ENCODE results near the gene RNASE13. TPM values are rescaled to one million over a fixed set of nuclear protein-coding genes. Genes with fewer than 3 reads are reported as not detected.
A peak's percentile ranks its signal among the peaks of the same experiment; 100 is the strongest.

RNASE13 gene
- total RNA-seq, 4 donors from 2014 or later = not detected

DNA sequence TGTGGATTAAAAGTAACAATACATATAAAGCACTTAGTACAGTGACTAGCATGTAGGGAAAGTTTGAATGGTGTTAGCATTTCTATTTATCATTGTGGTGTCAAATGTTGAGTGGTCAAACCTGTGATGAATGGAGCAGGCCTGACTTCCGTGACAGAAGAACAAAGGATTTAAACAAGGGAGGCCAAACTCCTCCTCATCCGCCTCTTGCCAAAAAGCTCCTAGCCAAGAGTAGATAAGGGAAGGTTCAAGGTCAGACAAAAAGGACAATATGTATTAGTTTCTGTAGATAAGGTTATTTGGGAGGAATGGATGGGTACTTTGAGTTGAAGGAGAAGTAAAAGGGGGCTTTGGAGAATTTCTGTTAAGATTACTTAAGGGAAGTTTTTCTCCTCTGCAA lies 14.0 kb upstream of the RNASE13 start:
- intact Hi-C loops (cut with DNase I; ENCODE audit: low total_unique reads) = no loop called here
- WGBS, 2 donors (ENCODE audit: low coverage in 1 of 2) = 81 to 86% methylated on average over 1 to 2 of the region's 2 CpGs
- no peaks in the 10 kb centered on the region for H3K9me3 ChIP-seq
- no peaks in the 10 kb centered on the region for H3K36me3 ChIP-seq
- TF ChIP-seq POLR2A (IDR thresholded peaks at IDR 0.05) (no peak), EP300 (IDR thresholded peaks at IDR 0.05; ENCODE audit: low read depth) (no peak), POLR2AphosphoS5 (IDR thresholded peaks at IDR 0.05) (no peak), CTCF (IDR thresholded peaks at IDR 0.05) (no peak)
- peaks cover under 1 to 15% (median 6%) of the 10 kb centered on the region in 4 donors for H3K4me1 ChIP-seq
- in situ Hi-C loops (cut with MboI; ENCODE audit: low pct_ligation_motif_present in 1 of 4, low pct_unique_long_range_greater_than_20kb in 1 of 4, low sequenced_read_pairs in 3 of 4) = no loop called here
- no peak for DNase-seq
- H3K27me3 ChIP-seq = no peaks in the 10 kb centered on the region
- no peak overlapping the region for H3K4me3 ChIP-seq
- no peak overlapping the region for H3K27ac ChIP-seq

DNA sequence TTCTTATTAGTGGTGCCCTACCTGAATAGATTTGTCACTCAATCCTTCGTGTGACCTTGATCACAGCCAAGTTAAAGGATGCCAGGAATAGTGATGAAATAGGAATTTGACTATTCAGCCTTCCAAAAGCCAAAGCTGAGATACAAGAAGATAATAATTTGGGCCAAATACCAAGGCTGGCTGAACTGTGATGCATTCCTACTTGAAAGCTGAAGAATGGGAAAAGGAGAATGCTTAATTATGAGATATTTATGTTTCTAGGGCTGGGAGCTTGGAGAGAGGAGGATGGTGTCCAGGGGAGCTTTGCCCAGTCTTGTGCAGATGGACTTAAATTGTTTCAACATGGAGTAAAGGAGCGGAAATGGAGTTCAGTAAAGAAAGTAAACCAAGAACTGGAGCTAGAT lies 12.8 kb upstream of the RNASE13 start:
- Histone ChIP-seq H3K9me3 (no peaks in the 10 kb centered on the region), H3K4me3 (no peak overlapping the region), H3K27ac (no peak overlapping the region), H3K36me3 (no peaks in the 10 kb centered on the region), H3K27me3 (no peaks in the 10 kb centered on the region), H3K4me1 (peaks cover 10 to 22% (median 12%) of the 10 kb centered on the region in 4 donors)
- no peak for DNase-seq
- TF ChIP-seq POLR2A (IDR thresholded peaks at IDR 0.05) (no peak), POLR2AphosphoS5 (IDR thresholded peaks at IDR 0.05) (no peak), EP300 (IDR thresholded peaks at IDR 0.05; ENCODE audit: low read depth) (no peak), CTCF (IDR thresholded peaks at IDR 0.05) (no peak)
- intact Hi-C loops (cut with DNase I; ENCODE audit: low total_unique reads) = loop anchor here (1.0 kb wide), 1 partner anchor 21 kb away; no protein-coding TSS in a partner anchor
- in situ Hi-C loops (cut with MboI; ENCODE audit: low pct_ligation_motif_present in 1 of 4, low pct_unique_long_range_greater_than_20kb in 1 of 4, low sequenced_read_pairs in 3 of 4) = no loop called here
- WGBS, 2 donors (ENCODE audit: low coverage in 1 of 2) = 57 to 79% methylated on average over 2 of the region's 2 CpGs

GRCh38 chr14:21043974-21044618 lies 9.5 kb upstream of the RNASE13 start:
- no peaks in the 10 kb centered on the region for H3K36me3 ChIP-seq
- peaks cover 18 to 32% (median 21%) of the 10 kb centered on the region in 4 donors for H3K4me1 ChIP-seq
- DNase-seq = peak; percentile 37
- peak overlapping the region; percentile 37 to 71 (median 56) for H3K27ac ChIP-seq
- intact Hi-C loops (cut with DNase I; ENCODE audit: low total_unique reads) = no loop called here
- in situ Hi-C loops (cut with MboI; ENCODE audit: low pct_ligation_motif_present in 1 of 4, low pct_unique_long_range_greater_than_20kb in 1 of 4, low sequenced_read_pairs in 3 of 4) = no loop called here
- TF ChIP-seq POLR2AphosphoS5 (IDR thresholded peaks at IDR 0.05) = peak in 1 of 3 donors; percentile 40
- TF ChIP-seq EP300 (IDR thresholded peaks at IDR 0.05; ENCODE audit: low read depth) = no peak
- H3K9me3 ChIP-seq = no peaks in the 10 kb centered on the region
- 29 to 50% methylated on average over 1 to 6 of the region's 6 CpGs for WGBS, 2 donors (ENCODE audit: low coverage in 1 of 2)
- H3K4me3 ChIP-seq = no peak overlapping the region
- H3K27me3 ChIP-seq = no peaks in the 10 kb centered on the region

DNA sequence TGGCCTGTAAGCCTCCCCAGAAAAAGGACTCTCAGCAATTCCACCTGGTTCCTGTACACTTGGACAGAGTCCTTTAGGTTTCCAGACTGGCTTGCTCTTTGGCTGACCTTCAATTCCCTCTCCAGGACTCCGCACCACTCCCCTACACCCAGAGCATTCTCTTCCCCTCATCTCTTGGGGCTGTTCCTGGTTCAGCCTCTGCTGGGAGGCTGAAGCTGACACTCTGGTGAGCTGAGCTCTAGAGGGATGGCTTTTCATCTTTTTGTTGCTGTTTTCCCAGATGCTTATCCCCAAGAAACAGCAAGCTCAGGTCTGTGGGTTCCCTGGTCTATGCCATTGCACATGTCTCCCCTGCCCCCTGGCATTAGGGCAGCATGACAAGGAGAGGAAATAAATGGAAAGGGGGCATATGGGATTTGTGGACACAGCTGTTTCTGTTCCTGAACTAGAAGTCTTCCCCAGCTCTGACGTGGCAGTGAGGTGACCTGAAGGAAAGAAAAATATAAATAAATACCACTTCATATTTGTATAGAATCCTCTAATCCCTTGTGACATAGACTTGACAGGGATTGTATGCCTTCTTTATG lies 8.9 kb upstream of the RNASE13 start:
- no peak overlapping the region for H3K4me3 ChIP-seq
- no peak for DNase-seq
- no peaks in the 10 kb centered on the region for H3K9me3 ChIP-seq
- H3K27me3 ChIP-seq = no peaks in the 10 kb centered on the region
- 32 to 54% methylated on average over 2 of the region's 2 CpGs for WGBS, 2 donors (ENCODE audit: low coverage in 1 of 2)
- no peaks in the 10 kb centered on the region for H3K36me3 ChIP-seq
- in situ Hi-C loops (cut with MboI; ENCODE audit: low pct_ligation_motif_present in 1 of 4, low pct_unique_long_range_greater_than_20kb in 1 of 4, low sequenced_read_pairs in 3 of 4) (no loop called here), intact Hi-C loops (cut with DNase I; ENCODE audit: low total_unique reads) (no loop called here)
- H3K27ac ChIP-seq = peak overlapping the region; percentile 37 to 71 (median 56)
- H3K4me1 ChIP-seq = peaks cover 22 to 38% (median 27%) of the 10 kb centered on the region in 4 donors
- TF ChIP-seq POLR2AphosphoS5 (IDR thresholded peaks at IDR 0.05) (no peak), POLR2A (IDR thresholded peaks at IDR 0.05) (no peak)

- TF ChIP-seq CTCF (IDR thresholded peaks at IDR 0.05) (no peak), EP300 (IDR thresholded peaks at IDR 0.05; ENCODE audit: low read depth) (no peak)
- no peaks in the 10 kb centered on the region for H3K36me3 ChIP-seq
- intact Hi-C loops (cut with DNase I; ENCODE audit: low total_unique reads) (no loop called here), in situ Hi-C loops (cut with MboI; ENCODE audit: low pct_ligation_motif_present in 1 of 4, low pct_unique_long_range_greater_than_20kb in 1 of 4, low sequenced_read_pairs in 3 of 4) (no loop called here)
- no peaks in the 10 kb centered on the region for H3K9me3 ChIP-seq
- H3K4me1 ChIP-seq = peaks cover 27 to 43% (median 30%) of the 10 kb centered on the region in 4 donors
- H3K27me3 ChIP-seq = no peaks in the 10 kb centered on the region
- H3K4me3 ChIP-seq = no peak overlapping the region
- H3K27ac ChIP-seq = peak overlapping the region in 2 of 4 donors; percentile 49 to 71
- no peak for DNase-seq
- WGBS, 2 donors (ENCODE audit: low coverage in 1 of 2) = 65% methylated on average over 8 of the region's 8 CpGs; no CpG with 5 or more reads in 1 of the 2 donors
Observed at GRCh38 chr14:21042918-21043317, 8.3 kb upstream of the RNASE13 start.
